Measurements from ENCODE around the gene PRR23C.
"Not testable (repeated sequence)": the region's sequence is repeated elsewhere in the genome, so short reads cannot be mapped to it uniquely, and the experiment has no call there.

PRR23C gene

DNA sequence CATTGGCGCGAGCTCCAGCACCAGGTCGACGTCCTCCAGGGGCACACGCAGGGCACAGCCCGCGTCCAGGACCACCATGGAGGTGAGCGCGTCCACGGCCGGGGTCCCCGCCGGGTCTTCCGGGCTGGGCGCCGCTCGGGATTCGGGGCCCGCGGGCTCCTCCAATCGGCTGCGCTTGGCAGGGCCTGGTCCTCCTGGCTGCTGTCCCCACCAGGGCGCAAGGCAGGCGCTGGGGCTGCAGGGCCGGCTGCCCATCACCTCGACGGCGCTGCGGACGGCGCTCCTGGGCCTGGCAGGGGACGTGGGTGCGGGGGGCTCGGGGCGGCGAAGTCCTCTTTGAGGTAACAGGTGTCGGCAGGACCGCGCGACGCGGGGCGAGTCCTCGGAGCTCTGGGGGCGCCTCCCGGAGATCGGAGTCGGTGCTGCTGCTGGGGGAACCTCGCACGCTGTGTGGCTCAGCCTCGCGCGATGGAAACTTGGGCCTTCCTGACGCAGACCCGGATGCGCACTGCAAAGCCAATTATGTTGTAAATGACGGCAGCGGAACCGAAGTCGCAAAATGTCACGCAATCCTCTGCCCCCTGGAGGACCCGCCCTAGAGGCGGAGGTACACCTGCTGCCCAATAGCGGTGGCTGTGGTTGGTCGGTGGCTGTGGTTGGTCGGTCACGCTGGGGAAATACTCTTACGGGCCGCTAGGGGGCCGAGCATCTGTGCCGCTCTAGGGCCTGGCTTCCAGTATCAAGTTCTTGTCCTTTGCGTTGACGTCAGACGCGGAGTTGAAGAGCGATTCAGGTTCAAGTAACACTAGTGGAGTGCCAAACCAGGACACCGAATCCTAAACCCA lies at the start of gene PRR23C:
Gene PRR23C (minus strand): TSS at position 527 of the 845 bp plus-strand sequence. CDS start 272 bp downstream, at position 255.
- DNase-seq (ENCODE audit: low spot score): no peak

DNA sequence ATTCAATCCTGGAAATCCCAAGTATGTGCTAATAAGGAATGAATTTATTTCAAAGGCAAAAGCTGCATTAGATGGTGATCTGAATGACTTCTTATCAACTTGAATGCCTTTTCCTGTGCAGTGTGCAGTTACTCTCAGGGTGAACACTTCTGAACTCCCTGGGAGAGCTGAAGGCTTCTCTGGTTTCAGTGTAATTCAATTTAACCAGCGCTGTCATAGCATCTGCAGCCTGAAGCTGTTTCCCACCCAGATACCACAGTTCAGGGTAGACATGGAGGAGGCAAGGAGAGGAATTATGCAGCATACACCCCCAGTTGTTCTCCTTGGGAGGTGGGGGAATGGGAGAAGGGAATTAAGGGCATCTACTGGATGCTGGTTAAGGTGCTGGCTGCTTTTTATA lies 49.1 kb upstream of the PRR23C start:
- no peak for DNase-seq (ENCODE audit: low spot score)

DNA sequence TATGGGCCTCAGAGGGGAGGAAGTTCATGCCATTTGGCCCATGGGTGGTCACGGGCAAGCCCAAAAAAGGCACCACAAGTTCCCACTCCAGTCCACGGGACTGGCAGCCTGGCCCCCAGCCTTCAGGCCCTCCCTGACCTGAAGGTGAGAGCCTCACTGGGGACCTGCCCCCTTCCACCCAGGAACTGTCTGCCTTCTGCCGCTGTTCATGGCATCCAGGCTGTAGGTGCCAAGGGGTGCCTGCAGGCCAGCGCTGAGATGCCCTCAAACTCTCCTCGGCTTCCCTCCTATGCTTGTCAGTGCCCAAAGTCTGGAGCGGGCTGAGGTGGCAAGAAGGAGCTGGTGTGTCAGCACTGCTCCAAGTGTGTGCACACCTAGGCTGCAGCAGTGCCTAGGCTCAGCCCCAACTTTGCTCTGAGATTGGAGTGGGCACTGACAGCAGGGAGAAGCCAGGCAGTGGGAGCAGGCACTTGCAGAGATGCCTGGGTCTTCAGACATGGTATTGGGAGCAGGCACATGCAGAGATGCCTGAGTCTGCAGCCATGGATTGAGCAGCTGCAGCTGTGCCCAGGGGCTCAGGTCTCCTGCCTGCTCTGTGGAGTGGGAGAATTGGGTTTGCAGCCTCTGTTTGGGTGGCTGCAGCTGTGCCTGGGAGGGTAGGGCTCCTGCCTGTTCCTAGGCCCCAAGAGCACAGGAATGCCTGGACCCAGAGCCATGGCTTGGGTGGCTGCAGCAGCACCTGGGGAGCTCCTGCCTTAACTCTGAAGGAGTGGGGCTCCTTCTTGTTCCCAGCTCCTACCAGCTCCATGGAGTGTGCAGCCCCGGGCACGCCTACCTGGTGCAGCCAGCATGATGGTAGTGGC lies 44.0 kb upstream of the PRR23C start:
- DNase-seq (ENCODE audit: low spot score): no peak

DNA sequence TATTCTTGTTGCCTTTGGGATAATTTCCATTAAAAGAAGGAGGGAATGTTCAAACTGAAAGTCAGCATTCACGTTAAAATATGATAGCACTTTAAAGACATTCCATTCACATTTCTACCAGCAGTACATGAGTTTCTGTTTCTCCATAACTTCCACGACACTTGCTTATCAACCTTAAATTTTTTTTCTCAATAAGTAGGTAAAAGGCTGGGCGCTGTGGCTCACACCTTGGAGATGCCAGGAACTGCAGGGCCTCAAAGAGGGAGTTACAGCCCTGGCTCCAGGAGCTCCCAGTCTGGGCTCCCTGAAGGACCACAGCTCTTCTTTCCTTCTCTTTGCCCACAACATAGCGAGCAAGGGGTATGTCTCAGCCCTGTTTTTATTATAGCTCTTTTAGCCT lies 42.9 kb upstream of the PRR23C start:
- DNase-seq (ENCODE audit: low spot score): no peak

DNA sequence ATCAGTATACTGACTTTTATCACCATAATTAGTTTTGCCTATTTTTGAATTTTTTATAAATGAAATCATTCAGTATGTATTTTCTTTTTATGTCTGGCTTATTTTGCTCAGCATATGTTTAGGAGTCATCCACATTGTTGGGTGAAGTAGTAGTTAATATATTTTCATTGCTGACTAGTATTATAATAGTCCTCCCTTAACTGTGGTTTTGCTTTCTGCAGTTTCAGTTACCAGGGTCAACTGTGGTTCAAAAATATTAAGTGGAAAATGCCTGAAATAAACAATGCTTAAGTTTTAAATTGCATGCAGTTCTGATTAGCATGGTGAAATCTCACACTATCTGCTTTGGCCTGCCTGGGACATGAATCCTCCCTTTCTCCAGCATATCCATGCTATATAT lies 39.5 kb upstream of the PRR23C start:
- no peak for DNase-seq (ENCODE audit: low spot score)

DNA sequence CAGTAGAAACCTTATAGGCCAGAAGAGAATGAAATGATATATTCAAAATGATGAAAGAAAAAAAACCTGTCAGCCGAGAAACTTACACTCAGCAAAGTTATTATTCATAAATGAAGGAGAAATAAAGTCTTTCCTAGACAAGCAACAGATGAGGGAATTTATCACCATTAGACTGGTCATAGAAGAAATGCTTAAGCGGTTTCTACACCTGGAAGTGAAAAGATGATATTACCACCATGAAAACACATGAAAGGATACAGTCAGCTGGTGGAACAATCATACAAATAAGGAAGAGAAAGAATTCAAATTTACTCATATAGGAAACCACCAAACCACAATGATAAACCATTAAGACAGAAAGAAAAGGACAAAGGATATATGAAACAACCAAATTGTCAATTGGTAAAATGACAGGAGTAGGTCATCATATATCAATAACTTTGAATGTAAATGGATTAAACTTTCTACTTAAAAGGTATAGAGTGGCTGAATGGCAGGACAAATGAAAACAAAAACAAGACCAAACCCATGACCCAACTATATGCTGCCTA lies 29.9 kb upstream of the PRR23C start:
- DNase-seq (ENCODE audit: low spot score): no peak

DNA sequence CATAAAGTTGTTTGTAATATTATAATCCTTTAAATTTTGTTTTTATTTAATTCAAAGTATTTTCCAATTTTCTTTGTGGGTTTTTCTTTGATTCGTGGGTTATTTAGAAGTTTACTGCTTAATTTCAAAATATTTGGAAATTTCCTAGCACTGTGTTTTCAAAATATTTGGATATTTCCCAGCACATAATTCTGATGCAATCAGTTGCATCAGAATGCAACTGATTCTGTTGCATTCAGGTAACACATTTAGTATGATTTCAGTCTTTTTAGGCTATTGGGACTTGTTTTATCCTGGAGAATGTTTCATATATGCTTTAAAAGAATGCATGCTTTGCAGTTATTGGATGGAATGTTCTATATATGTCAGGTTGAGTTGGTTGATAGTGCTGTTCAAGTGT lies 18.2 kb upstream of the PRR23C start:
- DNase-seq (ENCODE audit: low spot score): no peak

DNA sequence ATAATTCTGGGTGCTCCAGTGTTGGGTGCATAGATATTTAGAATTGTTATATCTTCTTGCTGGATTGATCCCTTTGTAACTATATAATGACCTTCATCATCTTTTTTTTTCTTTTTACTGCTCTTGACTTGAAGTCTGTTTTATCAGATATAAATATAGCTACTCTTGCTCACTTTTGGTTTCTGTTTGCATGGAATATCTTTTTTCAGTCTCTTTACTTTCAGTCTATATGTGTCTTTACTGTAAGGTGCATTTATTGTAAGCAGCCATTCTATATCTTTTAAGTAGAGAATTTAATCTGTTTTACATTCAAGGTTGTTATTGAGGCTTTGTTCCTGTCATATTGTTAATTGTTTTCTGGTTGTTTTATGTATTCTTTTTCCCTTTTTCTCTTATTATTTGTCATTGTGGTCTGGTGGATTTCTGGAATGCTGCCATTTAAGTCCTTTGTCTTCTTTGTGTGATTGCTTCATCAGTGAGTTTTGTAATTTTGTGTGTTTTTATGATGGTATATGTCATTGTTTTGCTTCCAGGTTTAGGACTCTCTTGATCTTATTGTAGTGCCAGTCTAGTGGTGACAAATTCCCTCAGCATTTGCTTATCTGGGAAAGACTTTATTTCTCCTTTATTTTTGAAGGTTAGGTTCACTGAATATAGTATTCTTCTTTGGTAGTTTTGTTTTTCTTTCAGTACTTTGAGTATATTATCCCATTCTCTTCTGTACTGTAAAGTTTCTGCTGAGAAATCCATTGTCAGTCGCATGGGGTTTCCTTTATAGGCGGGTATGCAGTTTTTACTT lies 8.3 kb upstream of the PRR23C start:
- DNase-seq (ENCODE audit: low spot score): no peak

DNA sequence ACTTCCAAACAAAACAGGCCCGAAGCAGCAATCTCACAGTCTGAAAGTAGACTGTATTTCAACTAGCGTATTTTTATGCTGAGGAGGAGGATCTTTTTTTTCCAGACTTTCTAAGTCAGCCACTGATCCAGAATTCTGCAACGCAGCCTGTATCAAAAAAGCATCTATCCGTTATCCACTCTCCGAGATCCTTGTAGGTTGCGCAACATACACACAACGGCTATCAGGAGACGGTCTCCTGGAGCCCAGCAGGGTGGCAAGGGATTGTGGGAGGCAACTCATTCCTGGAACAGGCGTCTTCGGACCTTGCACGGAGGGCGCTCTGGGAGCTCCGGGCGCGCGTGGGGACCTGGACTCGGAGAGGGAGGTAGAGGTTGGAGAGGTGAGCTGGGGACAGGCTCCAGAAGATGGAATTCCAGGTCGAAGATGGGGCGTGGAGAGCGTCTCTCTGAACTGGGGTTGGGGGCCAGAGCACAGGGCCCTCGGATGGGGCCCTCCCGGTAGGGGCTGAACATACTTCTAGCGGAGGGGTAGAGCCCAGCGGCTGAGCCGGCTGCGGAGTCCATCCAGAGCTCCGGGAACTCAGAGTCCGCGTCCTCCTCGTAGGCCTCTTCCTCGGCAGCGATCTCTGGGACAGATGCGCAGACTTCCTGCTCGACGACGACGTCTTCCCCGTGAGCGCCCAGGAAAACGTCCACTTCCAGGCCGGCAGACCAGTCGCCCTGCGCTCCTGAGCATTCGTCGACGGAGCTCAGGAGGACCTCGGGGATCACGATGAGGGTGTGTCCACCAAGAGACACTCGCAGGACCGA lies 932 bp downstream of the PRR23C start:
- no peak for DNase-seq (ENCODE audit: low spot score)

DNA sequence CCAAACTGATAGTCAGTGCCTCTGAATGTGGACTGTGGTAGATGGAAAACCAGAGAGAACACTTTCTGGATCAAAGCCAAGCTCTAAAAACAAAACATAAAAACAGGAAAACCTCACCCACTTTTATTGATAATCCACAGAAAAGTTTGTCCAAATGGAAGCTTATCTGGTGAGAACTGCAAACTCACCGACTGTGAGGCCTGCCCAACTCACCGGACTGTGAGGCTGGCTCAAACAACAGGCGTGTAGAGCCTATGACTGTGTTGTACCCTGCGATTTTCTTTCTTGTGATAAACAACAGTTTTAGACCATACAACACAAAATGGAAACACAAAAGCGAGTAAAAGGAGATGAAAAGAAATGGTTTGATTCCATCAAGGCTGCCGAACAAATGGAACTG lies 7.2 kb downstream of the PRR23C start:
- no peak for DNase-seq (ENCODE audit: low spot score)

DNA sequence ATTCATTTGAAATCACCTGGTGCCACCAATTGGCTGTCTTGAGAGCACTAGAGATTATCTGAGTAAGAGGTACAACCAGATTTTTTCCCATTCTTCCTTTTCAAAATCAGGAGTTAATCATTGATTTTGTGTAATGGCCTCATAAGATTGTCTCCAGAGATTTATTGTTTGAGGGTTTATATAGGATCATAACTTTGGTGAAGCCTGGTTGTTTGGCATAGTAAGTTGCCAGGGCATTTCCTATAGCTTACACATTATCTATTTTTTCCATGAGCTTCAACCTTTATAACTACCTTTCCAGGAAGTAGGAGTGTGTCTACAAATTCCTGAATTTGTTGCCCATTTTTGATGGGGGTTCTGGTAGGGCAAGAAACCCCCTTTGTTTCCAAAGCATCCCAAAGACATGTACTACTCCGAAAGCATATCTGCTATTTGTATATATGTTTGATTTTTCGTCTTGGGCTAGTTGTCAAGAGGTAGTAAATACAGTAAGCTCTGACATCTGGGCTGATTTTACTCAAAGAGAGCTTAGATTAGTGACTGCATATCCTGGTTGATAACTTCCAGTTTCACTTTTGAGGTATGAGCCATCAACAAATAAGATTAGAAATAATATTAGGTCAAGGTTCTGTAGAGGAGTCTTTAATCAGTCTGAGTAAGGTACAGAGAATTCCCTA lies 12.2 kb downstream of the PRR23C start:
- no peak for DNase-seq (ENCODE audit: low spot score)

DNA sequence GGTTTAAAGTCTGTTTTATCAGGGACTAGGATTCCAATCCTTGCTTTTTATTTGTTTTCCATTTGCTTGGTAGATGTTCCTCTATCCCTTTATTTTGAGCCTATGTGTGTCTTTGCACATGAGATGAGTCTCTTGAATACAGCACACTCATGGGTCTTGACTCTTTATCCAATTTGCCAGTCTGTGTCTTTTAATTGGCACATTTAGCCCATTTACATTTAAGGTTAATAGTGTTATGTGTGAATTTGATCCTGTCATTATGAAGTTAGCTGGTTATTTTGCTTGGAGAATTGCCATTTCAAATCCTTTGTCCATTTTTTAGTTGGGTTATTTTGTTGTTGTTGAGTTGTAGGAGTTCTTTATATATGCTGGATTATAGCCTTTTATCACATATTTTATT lies 14.1 kb downstream of the PRR23C start:
- not testable (repeated sequence) for DNase-seq (ENCODE audit: low spot score)

DNA sequence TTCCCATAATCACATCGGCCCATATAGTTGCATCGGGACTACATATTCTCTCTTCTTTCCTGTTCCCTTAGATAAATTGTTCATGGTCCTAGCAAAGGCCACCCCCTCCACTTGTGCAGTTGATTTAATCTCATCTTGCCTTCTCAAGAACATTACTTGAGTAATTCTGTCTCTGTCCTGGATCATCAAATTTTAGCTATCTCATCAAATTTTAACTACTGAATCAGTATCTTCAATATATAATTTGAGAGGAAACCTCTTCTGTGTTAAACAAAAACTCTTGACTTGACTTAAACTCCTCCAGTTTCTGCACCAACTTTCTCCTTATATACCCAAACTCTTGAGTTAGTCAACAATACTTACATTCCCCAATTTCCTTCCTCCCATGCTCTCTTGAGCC lies 19.7 kb downstream of the PRR23C start:
- DNase-seq (ENCODE audit: low spot score): no peak

DNA sequence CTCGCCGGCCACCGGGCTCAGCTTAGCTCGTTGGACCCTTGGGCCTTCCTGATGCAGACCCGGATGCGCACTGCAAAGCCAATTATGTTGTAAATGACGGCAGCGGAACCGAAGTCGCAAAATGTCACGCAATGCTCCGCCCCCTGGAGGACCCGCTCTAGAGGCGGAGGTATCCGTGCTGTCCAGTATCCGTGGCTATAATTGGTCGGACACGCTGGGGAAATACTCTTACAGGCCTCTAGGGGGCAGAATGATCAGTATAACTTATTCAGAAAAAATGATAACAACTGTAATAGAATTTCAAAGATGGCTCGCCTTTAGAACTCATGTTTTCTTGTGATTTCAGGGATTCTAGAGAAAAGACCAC lies 23.8 kb downstream of the PRR23C start, which contains the start of gene PRR23B:
Gene PRR23B (minus strand): TSS at position 59 of the 367 bp plus-strand sequence. CDS start 265 bp downstream, outside the sequence.
- DNase-seq (ENCODE audit: low spot score): no peak

DNA sequence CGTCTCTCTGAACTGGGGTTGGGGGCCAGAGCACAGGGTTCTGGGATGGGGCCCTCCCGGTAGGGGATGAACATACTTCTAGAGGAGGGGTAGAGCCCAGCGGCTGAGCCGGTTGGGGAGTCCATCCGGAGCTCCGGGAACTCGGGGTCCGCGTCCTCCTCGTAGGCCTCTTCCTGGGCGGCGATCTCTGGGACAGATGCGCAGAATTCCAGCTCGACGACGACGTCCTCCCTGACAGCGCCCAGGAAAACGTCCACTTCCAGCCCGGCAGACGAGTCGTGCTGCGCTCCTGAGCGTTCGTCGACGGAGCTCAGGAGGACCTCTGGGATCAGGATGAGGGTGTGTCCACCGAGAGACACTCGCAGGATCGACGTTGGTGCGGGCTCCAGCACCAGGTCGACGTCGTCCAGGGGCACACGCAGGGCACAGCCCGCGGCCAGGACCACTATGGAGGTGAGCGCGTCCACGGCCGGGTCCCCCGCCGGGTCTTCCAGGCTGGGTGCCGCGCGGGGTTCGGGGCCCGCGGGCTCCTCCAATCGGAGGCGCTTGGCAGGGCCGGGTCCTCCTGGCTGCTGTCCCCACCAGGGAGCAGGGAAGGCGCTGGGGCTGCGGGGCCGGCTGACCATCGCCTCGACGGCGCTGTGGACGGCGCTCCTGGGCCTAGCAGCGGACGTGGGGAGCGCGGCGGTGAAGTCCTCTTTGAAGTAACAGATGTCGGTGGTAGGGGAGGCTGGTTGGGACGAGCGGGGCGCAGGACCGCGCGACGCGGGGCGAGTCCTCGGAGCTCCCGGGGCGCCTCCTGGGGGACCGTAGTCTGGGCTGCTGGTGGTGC lies 24.4 kb downstream of the PRR23C start:
- DNase-seq (ENCODE audit: low spot score): no peak

DNA sequence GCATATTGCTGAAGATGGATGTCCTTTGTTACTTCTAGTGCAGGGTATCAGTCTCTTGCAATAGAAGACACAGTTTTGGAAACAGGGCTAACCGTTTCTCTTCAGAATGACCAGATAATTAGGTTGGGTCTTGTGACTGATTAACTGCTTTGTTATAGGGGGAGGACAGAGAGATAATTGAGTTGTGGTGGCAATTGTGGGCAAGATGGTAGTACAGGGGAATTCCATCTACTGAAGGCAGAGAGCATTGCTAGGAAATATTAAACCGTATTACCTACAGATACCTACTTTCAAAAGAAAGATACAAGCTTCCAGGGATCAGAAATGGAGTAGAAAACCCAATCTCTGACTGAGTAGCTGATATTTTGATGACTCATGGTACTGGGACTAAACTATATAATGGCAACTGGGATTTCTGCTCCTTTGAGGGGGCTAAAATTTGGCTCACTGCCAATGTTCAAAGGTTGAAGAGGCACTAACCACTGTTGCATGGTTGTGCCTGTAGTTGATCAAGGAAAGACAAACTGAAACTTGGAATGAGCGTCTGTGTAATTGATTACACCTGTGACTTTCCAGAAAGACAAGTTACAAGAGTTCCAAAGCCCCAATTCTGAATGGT lies 28.2 kb downstream of the PRR23C start:
- DNase-seq (ENCODE audit: low spot score): no peak

DNA sequence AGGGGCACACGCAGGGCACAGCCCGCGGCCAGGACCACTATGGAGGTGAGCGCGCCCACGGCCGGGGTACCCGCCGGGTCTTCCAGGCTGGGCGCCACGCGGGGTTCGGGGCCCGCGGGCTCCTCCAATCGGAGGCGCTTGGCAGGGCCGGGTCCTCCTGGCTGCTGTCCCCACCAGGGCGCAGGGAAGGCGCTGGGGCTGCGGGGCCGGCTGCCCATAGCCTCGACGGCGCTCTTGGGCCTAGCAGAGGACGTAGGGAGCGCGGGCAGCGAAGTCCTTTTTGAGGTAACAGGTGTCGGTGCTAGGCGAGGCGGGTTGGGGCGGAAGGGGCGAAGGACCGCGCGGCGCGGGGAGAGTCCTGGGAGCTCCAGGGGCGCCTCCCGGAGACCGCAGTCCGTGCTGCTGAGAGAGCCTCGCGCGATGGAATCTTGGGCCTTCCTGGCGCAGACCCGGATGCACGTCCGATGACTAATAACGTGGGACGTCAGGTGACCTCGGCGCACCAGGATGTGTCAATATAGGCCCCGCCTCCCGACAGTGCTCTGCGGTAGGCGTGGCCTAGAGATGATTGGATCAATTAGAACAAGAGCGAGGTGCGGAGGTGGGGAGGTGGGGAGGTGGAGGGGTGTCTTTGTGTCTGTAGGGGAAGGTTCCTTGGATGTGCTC lies 38.5 kb downstream of the PRR23C start, which contains the start of gene PRR23A:
Gene PRR23A (minus strand): TSS at position 218 of the 666 bp plus-strand sequence. CDS start 0 bp downstream, at position 218.
- no peak for DNase-seq (ENCODE audit: low spot score)

DNA sequence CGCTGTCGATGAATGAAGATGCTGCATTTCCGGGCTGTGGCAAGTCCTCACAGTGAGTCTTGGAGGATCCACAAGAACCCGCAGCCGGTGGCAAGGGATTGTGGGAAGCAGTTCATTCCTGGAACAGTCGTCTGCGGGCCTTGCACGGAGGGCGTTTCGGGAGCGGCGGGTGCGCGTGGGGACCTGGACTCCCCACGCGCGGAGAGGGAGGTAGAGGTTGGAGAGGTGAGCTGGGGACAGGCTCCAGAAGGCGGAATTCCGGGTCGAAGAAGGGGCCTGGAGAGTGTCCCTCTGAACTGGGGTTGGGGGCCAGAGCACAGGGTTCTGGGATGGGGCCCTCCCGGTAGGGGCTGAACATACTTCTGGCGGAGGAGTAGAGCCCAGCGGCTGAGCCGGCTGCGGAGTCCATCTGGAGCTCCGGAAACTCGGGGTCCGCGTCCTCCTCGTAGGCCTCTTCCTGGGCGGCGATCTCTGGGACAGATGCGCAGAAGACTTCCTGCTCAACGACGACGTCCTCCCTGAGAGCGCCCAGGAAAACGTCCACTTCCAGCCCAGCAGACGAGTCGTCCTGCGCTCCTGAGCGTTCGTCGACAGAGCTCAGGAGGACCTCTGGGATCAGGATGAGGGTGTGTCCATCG lies 39.2 kb downstream of the PRR23C start:
- DNase-seq (ENCODE audit: low spot score): no peak

Data from GM03348 (cell line).